Measurements from ENCODE around the gene FLNB. TPM values are rescaled to one million over a fixed set of nuclear protein-coding genes. Genes with fewer than 3 reads are reported as not detected.
"Not testable (repeated sequence)": the region's sequence is repeated elsewhere in the genome, so short reads cannot be mapped to it uniquely, and the experiment has no call there.

Gene FLNB
- total RNA-seq, 1 experiment from 2014 or later, result 147 TPM

DNA sequence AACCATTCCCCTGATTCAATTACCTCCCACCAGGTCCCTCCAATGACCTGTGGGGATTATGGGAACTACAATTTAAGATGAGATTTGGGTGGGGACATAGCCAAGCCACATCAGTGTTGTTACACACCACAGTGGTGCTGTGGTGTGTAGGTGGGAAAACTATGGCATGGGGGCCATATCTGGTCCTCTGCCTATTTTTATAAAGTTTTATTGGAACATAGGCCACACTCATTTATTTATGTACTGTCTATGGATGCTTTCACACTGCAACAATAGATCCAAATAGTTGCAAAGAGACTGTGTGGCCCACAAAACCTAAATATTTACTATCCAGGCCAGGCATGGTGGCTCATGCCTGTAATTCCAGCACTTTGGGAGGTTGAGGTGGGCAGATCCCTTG, 46.4 kb downstream of the FLNB start:
- Mint-ChIP-seq H3K9me3 (ENCODE audit: low read depth, unreplicated experiment) (no peaks in the 10 kb centered on the region), H3K4me3 (ENCODE audit: low read depth, unreplicated experiment) (no peak overlapping the region), H3K27me3 (ENCODE audit: unreplicated experiment) (no peaks in the 10 kb centered on the region), H3K36me3 (ENCODE audit: insufficient read depth, unreplicated experiment) (peaks cover 44% of the 10 kb centered on the region), H3K27ac (ENCODE audit: unreplicated experiment) (no peak overlapping the region), H3K4me1 (ENCODE audit: low read depth, unreplicated experiment) (peaks cover 60% of the 10 kb centered on the region)
- TF ChIP-seq, protein P1, sequence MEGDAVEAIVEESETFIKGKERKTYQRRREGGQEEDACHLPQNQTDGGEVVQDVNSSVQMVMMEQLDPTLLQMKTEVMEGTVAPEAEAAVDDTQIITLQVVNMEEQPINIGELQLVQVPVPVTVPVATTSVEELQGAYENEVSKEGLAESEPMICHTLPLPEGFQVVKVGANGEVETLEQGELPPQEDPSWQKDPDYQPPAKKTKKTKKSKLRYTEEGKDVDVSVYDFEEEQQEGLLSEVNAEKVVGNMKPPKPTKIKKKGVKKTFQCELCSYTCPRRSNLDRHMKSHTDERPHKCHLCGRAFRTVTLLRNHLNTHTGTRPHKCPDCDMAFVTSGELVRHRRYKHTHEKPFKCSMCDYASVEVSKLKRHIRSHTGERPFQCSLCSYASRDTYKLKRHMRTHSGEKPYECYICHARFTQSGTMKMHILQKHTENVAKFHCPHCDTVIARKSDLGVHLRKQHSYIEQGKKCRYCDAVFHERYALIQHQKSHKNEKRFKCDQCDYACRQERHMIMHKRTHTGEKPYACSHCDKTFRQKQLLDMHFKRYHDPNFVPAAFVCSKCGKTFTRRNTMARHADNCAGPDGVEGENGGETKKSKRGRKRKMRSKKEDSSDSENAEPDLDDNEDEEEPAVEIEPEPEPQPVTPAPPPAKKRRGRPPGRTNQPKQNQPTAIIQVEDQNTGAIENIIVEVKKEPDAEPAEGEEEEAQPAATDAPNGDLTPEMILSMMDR (IDR thresholded peaks at IDR 0.05; ENCODE audit: unreplicated experiment), result no peak
- CTCF ChIA-PET, result interaction anchor here (0.5 kb wide), 1 partner anchor 30 kb away, joined by 6 read pairs; no protein-coding TSS in a partner anchor
- DNase-seq, result no peak
- intact Hi-C loops (cut with micrococcal nuclease; ENCODE audit: unreplicated experiment), result loop anchor here (5.0 kb wide), 1 partner anchor 38 kb away; no protein-coding TSS in a partner anchor
- no TSS peak for BruUV-seq (replicated peaks)

DNA sequence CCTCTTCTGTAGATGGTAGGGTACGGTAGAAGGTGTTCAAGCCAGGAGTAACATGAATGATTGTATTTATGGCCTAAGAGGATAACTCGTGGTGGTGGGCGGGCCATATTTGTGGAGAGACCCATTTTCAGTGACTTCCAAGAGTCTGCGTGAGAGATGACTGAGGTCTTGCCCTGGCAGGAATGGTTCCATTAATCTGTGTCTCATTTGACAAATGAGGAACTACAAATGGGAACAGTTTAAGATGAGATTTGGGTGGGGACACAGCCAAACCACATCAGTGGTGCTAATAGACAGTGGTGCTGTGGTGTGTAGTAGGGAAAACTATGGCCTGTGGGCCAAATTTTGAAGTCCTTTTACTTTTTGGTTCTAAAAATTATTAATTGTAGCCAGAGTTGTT, 47.1 kb downstream of the FLNB start:
- intact Hi-C loops (cut with micrococcal nuclease; ENCODE audit: unreplicated experiment), result no loop called here
- no peak for DNase-seq
- Mint-ChIP-seq H3K36me3 (ENCODE audit: insufficient read depth, unreplicated experiment) (peaks cover 43% of the 10 kb centered on the region), H3K27me3 (ENCODE audit: unreplicated experiment) (no peaks in the 10 kb centered on the region), H3K27ac (ENCODE audit: unreplicated experiment) (peak overlapping the region; percentile 47), H3K4me1 (ENCODE audit: low read depth, unreplicated experiment) (peaks cover 67% of the 10 kb centered on the region), H3K4me3 (ENCODE audit: low read depth, unreplicated experiment) (no peak overlapping the region), H3K9me3 (ENCODE audit: low read depth, unreplicated experiment) (no peaks in the 10 kb centered on the region)
- TF ChIP-seq, protein P1 (IDR thresholded peaks at IDR 0.05; ENCODE audit: unreplicated experiment), result no peak
- CTCF ChIA-PET, result no interaction called here
- BruUV-seq (replicated peaks), result no TSS peak

DNA sequence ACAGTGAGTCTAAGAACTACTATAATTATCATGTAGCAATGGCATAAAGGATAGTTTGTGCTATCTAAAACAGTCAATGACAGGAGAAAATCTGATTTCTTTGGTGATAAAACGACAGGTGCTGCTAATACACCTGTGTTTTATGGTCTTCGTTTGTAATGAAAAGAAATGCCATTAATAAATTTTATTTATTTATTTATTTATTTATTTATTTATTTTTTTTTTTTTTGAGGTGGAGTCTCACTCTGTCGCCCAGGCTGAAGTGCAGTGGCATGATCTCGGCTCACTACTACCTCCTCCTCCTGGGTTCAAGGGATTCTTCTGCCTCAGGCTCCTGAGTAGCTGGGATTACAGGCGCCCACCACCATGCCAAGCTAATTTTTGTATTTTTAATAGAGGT, 47.7 kb downstream of the FLNB start:
- H3K36me3 Mint-ChIP-seq (ENCODE audit: insufficient read depth, unreplicated experiment), result peaks cover 41% of the 10 kb centered on the region
- H3K9me3 Mint-ChIP-seq (ENCODE audit: low read depth, unreplicated experiment); H3K4me3 Mint-ChIP-seq (ENCODE audit: low read depth, unreplicated experiment); H3K27me3 Mint-ChIP-seq (ENCODE audit: unreplicated experiment); intact Hi-C loops (cut with micrococcal nuclease; ENCODE audit: unreplicated experiment); H3K27ac Mint-ChIP-seq (ENCODE audit: unreplicated experiment); CTCF ChIA-PET; DNase-seq; BruUV-seq (replicated peaks): not testable (repeated sequence)
- H3K4me1 Mint-ChIP-seq (ENCODE audit: low read depth, unreplicated experiment), result peaks cover 68% of the 10 kb centered on the region

DNA sequence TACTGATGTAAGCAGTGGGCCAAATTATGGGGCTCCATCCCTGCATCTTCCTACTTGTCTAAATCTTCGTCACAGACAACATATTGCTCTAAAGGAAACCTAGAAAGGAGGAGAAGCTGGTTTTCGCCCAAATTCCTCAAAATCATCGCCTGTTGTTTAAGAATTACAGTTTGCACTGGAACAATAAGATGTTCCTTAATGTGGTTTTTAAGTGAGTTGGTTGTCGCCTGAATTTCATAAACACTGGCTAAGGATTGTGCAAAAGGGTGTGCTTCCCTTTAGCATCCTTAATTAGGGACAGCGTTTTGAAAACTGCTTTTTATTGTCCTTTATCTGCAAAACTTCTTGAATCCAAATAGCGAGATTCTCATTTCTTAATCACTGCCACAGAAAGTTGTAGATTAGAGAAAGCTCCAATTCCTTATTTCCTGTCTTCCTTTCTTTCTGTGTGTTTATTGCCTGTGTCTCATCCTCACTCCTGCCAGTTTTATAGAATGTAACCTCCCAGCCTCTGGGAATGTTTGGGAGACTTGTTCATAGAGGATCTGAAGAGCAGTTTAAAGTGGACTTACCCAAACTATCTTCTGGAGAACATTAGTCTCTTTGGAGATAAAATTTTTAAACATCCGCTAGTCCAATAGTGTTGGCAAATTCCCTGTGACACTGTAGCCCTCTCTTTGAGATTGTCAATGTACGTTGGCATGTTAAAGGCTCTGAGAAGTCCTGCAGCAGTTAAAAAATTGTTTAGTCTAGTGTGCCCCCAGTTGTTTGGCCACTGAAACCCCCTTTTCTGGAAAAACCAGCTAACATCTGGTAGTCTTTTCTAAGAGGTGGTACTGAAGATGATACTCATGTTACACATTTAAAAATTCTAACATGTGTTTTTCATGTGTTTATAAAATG, 50.4 kb downstream of the FLNB start:
- TF ChIP-seq, protein P1 (IDR thresholded peaks at IDR 0.05; ENCODE audit: unreplicated experiment), result no peak
- CTCF ChIA-PET, result interaction anchor here (1.7 to 2.1 kb wide), 2 partner anchors 8 to 10 kb away, joined by 4 to 8 read pairs; no protein-coding TSS in a partner anchor
- intact Hi-C loops (cut with micrococcal nuclease; ENCODE audit: unreplicated experiment), result no loop called here

More for the DNA sequence above, 50.4 kb downstream of the FLNB start:
- Mint-ChIP-seq H3K9me3 (ENCODE audit: low read depth, unreplicated experiment) (no peaks in the 10 kb centered on the region), H3K27me3 (ENCODE audit: unreplicated experiment) (no peaks in the 10 kb centered on the region), H3K4me1 (ENCODE audit: low read depth, unreplicated experiment) (peaks cover 52% of the 10 kb centered on the region), H3K4me3 (ENCODE audit: low read depth, unreplicated experiment) (peak overlapping the region; percentile 52), H3K36me3 (ENCODE audit: insufficient read depth, unreplicated experiment) (peaks cover 22% of the 10 kb centered on the region), H3K27ac (ENCODE audit: unreplicated experiment) (peak overlapping the region; percentile 87)
- no TSS peak for BruUV-seq (replicated peaks)
- DNase-seq, result no peak

Measured in Calu3 (cell line).